KMS-11 (cell line): ENCODE data around the gene ADGRF1.
A peak's percentile ranks its signal among the peaks of the same experiment; 100 is the strongest.

Experiments used
- H2AFZ ChIP-seq: fragments of 200-600 bp; sonication (generic); 2 replicates; pipeline ENCODE4 v1.6.1; 2016; ENCODE audit warnings: antibody characterized with exemption, mixed run types, low read depth
- H3K27ac ChIP-seq: fragments of 200-600 bp; sonication (generic); 2 replicates; pipeline ENCODE4 v1.6.1; 2016; ENCODE audit warnings: mild to moderate bottlenecking, mixed run types
- H3K27me3 ChIP-seq: fragments of 200-600 bp; sonication (generic); 2 replicates; pipeline ENCODE4 v1.6.1; 2017; ENCODE audit warnings: mild to moderate bottlenecking, low read depth, mixed run types, moderate library complexity; ENCODE audit not compliant: insufficient read depth
- H3K36me3 ChIP-seq: fragments of 200-600 bp; sonication (generic); 2 replicates; pipeline ENCODE4 v1.6.1; 2017; ENCODE audit warnings: mild to moderate bottlenecking, mixed run types; ENCODE audit not compliant: insufficient read depth
- H3K4me1 ChIP-seq: fragments of 200-600 bp; sonication (generic); 2 replicates; pipeline ENCODE4 v1.6.1; 2016; ENCODE audit warnings: mild to moderate bottlenecking, low read depth, mixed run types; ENCODE audit not compliant: poor library complexity, severe bottlenecking
- H3K4me2 ChIP-seq: fragments of 200-600 bp; sonication (generic); 2 replicates; pipeline ENCODE4 v1.7.0; 2016; ENCODE audit warnings: mild to moderate bottlenecking, mixed run types
- H3K4me3 ChIP-seq: fragments of 200-600 bp; sonication (generic); IDR thresholded peaks from 2 replicates; pipeline ENCODE4 v1.6.1; 2017; ENCODE audit warnings: low read depth, low read length, mixed read lengths; ENCODE audit not compliant: insufficient read depth
- H3K79me2 ChIP-seq: fragments of 200-600 bp; sonication (generic); 2 replicates; pipeline ENCODE4 v1.6.1; 2016; ENCODE audit warnings: low read depth, mixed run types; ENCODE audit not compliant: insufficient read depth
- H3K9ac ChIP-seq: fragments of 200-600 bp; sonication (generic); 2 replicates; pipeline ENCODE4 v1.6.1; 2016; ENCODE audit warnings: mild to moderate bottlenecking, mixed run types
- H4K20me1 ChIP-seq: fragments of 200-600 bp; sonication (generic); 2 replicates; pipeline ENCODE4 v1.6.1; 2016; ENCODE audit warnings: mild to moderate bottlenecking, mixed run types; ENCODE audit not compliant: insufficient read depth
- TF ChIP-seq, protein P1 (sequence below): fragments of 200-600 bp; sonication (generic); conservative IDR thresholded peaks from 2 replicates; pipeline ENCODE4 v1.6.1; 2017; ENCODE audit warnings: low read depth, mild to moderate bottlenecking, antibody characterized with exemption, low read length, moderate library complexity, mixed read lengths

ADGRF1 gene

DNA sequence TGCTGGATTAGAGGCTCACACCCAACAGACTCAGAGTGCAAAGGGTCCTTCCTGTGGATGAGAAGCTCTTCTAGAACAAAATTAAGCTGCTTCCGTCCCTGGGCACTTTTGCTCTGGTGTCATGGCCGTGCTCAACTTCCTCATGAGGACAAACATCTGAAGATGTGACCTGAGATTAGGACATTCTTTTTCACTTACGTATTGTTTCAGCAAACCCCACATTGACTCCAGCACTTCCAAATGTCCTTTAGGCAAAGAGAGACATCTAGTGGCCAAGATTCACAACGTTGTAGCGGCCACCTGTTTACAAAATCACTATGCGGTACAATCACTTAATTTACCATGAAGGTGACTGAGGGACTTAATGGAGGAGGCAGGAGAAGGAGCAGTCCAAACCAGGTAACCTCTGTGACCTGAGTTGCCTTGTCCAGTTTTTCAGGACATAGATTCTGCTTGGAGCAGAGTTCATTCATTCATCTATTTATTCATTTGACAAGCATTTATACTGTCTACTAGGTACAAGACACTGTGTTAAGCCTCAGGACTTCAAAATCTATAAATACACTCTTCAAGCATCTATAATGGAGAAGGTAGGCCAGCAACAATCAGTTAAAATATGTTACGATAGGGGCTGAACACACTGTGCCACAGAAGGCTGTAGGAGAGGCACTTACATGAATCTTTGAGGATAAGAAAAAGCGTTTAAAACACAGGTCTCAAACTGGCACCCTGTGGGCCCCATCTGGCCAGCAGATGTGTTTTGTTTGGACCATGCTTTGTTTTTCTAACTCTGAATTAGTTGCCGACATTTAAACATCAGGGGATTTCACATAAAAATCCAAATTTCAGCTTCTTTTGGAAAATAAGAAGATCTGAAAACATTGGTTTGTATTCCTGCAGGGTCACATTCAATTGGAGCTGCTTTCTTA, 5.6 kb upstream of the ADGRF1 start:
- Histone ChIP-seq H3K4me3 (no peak overlapping the region), H3K27me3 (no peaks in the 10 kb centered on the region), H3K79me2 (no peaks in the 10 kb centered on the region), H3K27ac (no peak overlapping the region; the same call in 1 of the 2 replicates), H3K4me2 (peak overlapping the region; percentile 42), H3K36me3 (no peaks in the 10 kb centered on the region), H3K4me1 (peaks cover 12% of the 10 kb centered on the region), H3K9ac (peak overlapping the region; percentile 23; the same call in 1 of the 2 replicates), H4K20me1 (no peaks in the 10 kb centered on the region), H2AFZ (peak overlapping the region; percentile 79; the same call in 1 of the 2 replicates)
- TF ChIP-seq, protein P1, sequence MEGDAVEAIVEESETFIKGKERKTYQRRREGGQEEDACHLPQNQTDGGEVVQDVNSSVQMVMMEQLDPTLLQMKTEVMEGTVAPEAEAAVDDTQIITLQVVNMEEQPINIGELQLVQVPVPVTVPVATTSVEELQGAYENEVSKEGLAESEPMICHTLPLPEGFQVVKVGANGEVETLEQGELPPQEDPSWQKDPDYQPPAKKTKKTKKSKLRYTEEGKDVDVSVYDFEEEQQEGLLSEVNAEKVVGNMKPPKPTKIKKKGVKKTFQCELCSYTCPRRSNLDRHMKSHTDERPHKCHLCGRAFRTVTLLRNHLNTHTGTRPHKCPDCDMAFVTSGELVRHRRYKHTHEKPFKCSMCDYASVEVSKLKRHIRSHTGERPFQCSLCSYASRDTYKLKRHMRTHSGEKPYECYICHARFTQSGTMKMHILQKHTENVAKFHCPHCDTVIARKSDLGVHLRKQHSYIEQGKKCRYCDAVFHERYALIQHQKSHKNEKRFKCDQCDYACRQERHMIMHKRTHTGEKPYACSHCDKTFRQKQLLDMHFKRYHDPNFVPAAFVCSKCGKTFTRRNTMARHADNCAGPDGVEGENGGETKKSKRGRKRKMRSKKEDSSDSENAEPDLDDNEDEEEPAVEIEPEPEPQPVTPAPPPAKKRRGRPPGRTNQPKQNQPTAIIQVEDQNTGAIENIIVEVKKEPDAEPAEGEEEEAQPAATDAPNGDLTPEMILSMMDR = peak; percentile 66

DNA sequence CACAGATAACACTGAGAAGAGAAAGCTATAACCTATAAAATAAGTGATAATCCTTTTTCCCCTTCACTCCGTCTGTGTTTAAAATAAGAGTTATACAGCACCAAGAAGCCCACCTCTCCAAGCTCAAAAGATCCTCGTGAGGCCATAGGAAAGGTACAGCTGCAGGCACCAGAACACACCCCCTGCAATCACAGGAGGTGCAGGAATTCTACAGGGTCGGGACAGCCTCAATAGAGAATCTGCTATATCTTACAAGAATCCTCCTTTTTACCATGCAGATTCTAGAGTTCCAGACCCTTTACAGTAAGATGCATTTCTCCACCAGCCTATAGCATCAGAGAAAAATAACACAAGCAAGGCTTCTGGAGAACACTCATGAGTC, 5.0 kb upstream of the ADGRF1 start:
- Histone ChIP-seq H3K27ac (no peak overlapping the region; the same call in 1 of the 2 replicates), H2AFZ (peak overlapping the region; percentile 79; the same call in 1 of the 2 replicates), H4K20me1 (no peaks in the 10 kb centered on the region), H3K36me3 (no peaks in the 10 kb centered on the region), H3K27me3 (no peaks in the 10 kb centered on the region), H3K4me1 (peaks cover 12% of the 10 kb centered on the region), H3K4me2 (peak overlapping the region; percentile 42), H3K4me3 (no peak overlapping the region), H3K9ac (peak overlapping the region; percentile 23; the same call in 1 of the 2 replicates), H3K79me2 (no peaks in the 10 kb centered on the region)
- TF ChIP-seq, protein P1 = no peak

DNA sequence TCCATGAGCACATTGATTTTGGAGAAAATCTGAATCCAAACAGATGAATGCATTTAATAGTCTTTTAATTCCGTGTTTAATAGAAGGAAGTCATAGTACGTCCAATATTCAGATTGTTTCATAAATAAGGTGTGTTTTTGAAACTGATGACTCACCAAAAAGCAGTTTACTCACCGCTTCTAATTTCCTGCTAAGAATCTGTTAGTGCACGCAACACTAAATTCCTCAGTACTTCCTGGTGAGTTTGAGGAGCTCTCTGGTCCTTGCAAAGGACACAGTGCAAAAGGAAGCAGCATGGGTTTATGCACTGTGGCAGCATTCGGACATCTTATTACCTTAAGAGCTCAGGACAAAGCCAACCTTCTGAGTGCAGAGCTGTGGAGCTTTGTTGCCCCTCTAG, 2.3 kb upstream of the ADGRF1 start:
- no peaks in the 10 kb centered on the region for H3K27me3 ChIP-seq
- no peaks in the 10 kb centered on the region for H4K20me1 ChIP-seq
- H3K36me3 ChIP-seq = no peaks in the 10 kb centered on the region
- no peak overlapping the region for H3K27ac ChIP-seq
- peaks cover 12% of the 10 kb centered on the region for H3K4me1 ChIP-seq
- H3K79me2 ChIP-seq = no peaks in the 10 kb centered on the region
- no peak overlapping the region for H3K4me2 ChIP-seq
- no peak overlapping the region for H3K4me3 ChIP-seq
- no peak overlapping the region for H2AFZ ChIP-seq
- no peak overlapping the region for H3K9ac ChIP-seq
- TF ChIP-seq, protein P1 = no peak

DNA sequence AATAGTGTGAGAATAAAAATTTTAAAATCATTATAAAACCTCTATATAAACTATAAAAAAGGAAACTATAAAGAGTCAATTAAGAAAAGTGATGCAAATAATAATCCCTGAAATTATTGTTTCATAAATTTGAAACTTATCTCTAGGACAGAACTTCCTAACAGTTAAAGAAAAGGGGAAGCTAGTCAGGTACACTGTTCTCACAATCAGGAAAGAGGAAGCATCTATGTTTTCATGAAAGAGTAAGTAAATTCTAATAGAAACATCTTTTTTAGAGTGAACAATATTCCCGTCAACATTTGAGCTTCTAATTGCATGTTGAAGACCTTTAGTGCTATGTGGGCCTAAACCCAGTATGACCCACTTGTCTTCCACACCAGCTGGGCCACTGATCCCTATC, 1.2 kb upstream of the ADGRF1 start:
- peaks cover 12% of the 10 kb centered on the region for H3K4me1 ChIP-seq
- no peaks in the 10 kb centered on the region for H3K27me3 ChIP-seq
- H3K4me2 ChIP-seq = no peak overlapping the region
- H3K79me2 ChIP-seq = no peaks in the 10 kb centered on the region
- H3K27ac ChIP-seq = no peak overlapping the region
- no peak overlapping the region for H2AFZ ChIP-seq
- no peaks in the 10 kb centered on the region for H3K36me3 ChIP-seq
- H3K4me3 ChIP-seq = no peak overlapping the region
- no peak overlapping the region for H3K9ac ChIP-seq
- no peaks in the 10 kb centered on the region for H4K20me1 ChIP-seq
- TF ChIP-seq, protein P1 = no peak
